OCI-LY1 (cell line): ENCODE results near the gene DIPK1C.

ENCODE experiments used
- CTCF ChIP-seq: fragments of 200-600 bp; sonication (generic), shearing (Covaris generic); IDR thresholded peaks from 2 replicates; pipeline ENCODE4 v1.5.1; 2017; ENCODE audit warnings: mild to moderate bottlenecking, antibody characterized with exemption, low read length, moderate library complexity, mixed read lengths
- EZH2 ChIP-seq: fragments of 200-600 bp; sonication (generic), shearing (Covaris generic); IDR thresholded peaks from 2 replicates; pipeline ENCODE4 v1.8.0; 2017; ENCODE audit warnings: borderline replicate concordance, mixed run types, mild to moderate bottlenecking, antibody characterized with exemption, low read length, moderate library complexity, mixed read lengths

GRCh38 chr18:74477771-74478170 is 20.7 kb upstream of the DIPK1C start:
- TF ChIP-seq CTCF: no peak
- TF ChIP-seq EZH2: no peak
